B cell (primary cell): Measurements from ENCODE around the gene GADD45A. TPM values are rescaled to one million over a fixed set of nuclear protein-coding genes. Genes with fewer than 3 reads are reported as not detected.

Source experiments
- polyA plus RNA-seq: library from polyadenylated mRNA; depleted of rRNA; stranded (reverse); fragments of >200 nt; gene quantifications from 2 replicates; pipeline ENCODE4 v1.2.3, GENCODE V29; 2012
- small RNA-seq: library from RNA; depleted of rRNA; stranded (forward); fragments of <200 nt; gene quantifications from one replicate; pipeline ENCODE3, GENCODE V24; 2012; ENCODE audit warnings: low replicate concordance, low read depth; ENCODE audit not compliant: insufficient read length
- total RNA-seq, 2 donors: library from RNA; stranded (reverse); fragments of 120-200 nt in 1 of 2; gene quantifications; 1 replicate in 1 of 2; 2 replicates in 1 of 2; pipeline versions ENCODE4 v1.2.3 to v1.2.4, GENCODE V29; 2013 to 2022

GADD45A gene
- total and polyA plus RNA-seq, 2 donors (not counting 1 experiment from before 2014, with no cell fraction given) = 11.6 to 21.1 TPM

Small RNAs within 50 kb of the gene (small RNA-seq; reads per million reads assigned to genes)
- gene RN7SL392P = not detected

Other genes with a start within 250 kb of the GADD45A start
- gene GNG12, start 148.3 kb downstream of the GADD45A start, total RNA-seq = not detected in 2 replicates
- gene GNG12, start 148.3 kb downstream of the GADD45A start, polyA plus RNA-seq = not detected in 2 replicates